Breast epithelium (tissue), 3 donors: Measurements from ENCODE around the gene TBC1D8.

ENCODE experiments used
- CTCF ChIP-seq, 3 donors: fragments of 450-650 bp; IDR thresholded peaks; one replicate each; pipeline ENCODE4 v1.5.1; 2016 to 2017; ENCODE audit warnings: antibody characterized with exemption in 3 of 3, mild to moderate bottlenecking in 3 of 3, moderate library complexity in 3 of 3
- POLR2A ChIP-seq: fragments of 450-650 bp; IDR thresholded peaks from one replicate; pipeline ENCODE4 v1.6.1; 2016; ENCODE audit warnings: antibody characterized with exemption, mild to moderate bottlenecking, moderate library complexity
- POLR2AphosphoS5 ChIP-seq, 3 donors: sonication (generic); formaldehyde crosslinking; IDR thresholded peaks; one replicate each; pipeline ENCODE4 v1.6.1; 2017; ENCODE audit warnings: antibody characterized with exemption in 3 of 3

DNA sequence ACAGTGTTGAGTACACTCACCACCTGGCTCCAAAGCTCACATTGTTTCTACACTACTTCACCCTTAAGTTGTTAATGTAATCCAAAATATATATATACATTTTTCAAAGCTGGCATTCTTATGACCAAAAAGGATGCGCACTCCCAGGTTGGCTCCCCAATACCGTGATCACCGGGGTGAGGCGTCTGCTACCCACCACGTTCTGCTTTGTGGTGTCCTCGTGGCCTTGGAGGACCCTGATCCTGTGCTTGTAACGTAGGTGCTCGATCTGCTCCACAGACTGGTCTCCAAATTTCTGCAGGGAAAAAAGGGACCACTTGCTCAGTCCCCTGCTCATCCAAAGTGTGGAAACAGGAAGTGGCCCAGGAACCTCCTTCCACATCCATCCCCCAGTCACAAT, 123.3 kb downstream of the TBC1D8 start:
- TF ChIP-seq POLR2A (no peak), CTCF (IDR thresholded peaks at IDR 0.05) (no peak), POLR2AphosphoS5 (IDR thresholded peaks at IDR 0.05) (no peak)
